HG02970 (cell line): Measurements from ENCODE around the gene IL16.
"Not testable (repeated sequence)": the region's sequence is repeated elsewhere in the genome, so short reads cannot be mapped to it uniquely, and the experiment has no call there.

ENCODE experiments used
- ATAC-seq: cut with Tn5 transposase; IDR thresholded peaks from one replicate; pipeline ENCODE4 v1.9.1; 2021; ENCODE audit warnings: mild to moderate bottlenecking, moderate library complexity, moderate number of reproducible peaks; ENCODE audit not compliant: unreplicated experiment, low FRiP score

Gene IL16

DNA sequence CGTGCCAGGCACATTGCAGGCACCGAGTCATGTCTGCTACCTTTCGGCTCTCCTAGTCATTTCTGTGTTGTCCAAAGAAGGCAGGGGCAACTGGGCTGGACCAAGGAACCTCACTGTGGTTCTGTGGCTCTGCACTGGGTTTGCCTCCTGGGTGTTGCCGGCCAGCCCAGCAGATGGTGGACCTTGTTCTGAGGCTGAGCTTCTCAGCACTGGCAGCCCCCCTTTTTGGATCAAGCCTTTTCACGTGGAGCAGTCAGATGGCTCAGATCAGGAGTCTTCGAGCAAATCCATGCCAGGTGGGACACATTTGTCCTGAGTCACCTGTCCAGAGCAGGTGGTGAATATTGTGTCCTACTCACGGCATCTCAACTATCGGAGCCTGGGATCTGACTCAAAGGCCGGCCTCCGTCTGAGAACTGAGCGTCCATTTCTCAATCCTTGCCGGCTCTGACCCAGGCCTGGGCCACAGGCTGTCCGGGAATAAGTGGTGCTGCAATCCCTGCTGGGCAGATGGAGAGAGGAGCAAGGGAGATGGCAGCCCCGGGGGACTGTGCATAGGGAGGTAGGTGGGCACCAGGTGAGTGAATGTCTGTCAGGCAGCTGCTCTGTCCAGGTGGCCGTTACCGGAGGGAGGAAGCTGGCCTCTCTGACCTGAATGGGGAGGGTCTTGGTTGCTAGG, at the start of gene IL16:
IL16 (plus strand) TSS at position 304 of the 679 bp plus-strand sequence. CDS start 28,521 bp downstream, outside the sequence.
- no peak for ATAC-seq

DNA sequence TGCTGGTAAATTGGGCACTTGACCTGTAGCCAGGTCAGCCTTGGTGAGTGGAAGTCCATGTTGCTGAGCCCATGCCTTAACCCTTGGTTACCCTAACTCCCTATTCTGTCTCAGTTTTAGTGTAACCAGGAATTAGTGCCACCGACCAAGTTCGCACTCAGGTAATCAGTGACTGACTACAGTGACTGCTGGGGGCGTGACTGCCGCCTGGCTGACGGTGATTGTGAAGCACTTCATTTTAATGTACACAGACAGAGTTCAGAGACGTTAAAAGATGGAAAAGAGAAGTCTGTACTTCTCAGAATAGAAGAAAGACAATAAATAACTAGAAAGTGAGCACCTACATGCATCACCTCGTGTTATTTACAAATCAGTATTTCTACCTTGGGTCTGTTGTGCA, 45.3 kb upstream of the IL16 start:
- no peak for ATAC-seq

DNA sequence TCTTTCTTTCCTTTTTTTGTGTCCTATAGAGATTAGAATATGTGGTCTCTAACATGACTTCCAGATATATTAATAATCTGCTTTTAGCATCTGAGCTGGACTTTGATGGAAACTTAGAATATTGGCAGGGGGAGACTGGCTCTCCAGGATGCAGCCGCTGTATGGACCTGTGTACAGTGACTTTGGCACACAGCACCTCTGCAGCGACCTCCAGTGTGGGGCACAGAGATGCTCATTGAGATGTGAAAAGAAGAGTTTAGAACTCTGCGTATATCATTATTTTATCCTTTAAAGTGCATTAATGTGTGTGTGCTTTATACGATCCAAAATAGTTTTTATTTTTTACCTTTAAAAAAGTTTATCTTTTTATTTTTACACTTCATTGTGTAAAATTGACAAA, 44.3 kb upstream of the IL16 start:
- ATAC-seq, result no peak

DNA sequence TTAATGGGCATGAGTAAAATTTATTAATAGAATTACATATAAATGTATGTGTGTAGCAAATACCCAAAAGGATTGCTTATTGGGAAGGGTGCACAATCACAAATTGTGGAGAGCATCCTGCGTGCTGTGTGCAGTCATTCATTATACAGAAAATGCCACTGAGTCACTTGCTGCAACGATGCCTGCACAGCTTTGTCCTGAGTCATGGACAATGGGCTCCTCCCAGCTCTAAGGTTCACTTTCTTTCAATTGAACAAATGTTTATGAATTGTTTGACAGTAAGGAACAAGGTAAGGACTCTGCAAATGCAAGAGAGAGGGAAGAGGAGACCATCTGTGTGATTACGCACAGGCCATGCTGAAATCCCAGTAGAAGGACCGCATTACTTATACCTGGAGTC, 43.9 kb upstream of the IL16 start:
- no peak for ATAC-seq

DNA sequence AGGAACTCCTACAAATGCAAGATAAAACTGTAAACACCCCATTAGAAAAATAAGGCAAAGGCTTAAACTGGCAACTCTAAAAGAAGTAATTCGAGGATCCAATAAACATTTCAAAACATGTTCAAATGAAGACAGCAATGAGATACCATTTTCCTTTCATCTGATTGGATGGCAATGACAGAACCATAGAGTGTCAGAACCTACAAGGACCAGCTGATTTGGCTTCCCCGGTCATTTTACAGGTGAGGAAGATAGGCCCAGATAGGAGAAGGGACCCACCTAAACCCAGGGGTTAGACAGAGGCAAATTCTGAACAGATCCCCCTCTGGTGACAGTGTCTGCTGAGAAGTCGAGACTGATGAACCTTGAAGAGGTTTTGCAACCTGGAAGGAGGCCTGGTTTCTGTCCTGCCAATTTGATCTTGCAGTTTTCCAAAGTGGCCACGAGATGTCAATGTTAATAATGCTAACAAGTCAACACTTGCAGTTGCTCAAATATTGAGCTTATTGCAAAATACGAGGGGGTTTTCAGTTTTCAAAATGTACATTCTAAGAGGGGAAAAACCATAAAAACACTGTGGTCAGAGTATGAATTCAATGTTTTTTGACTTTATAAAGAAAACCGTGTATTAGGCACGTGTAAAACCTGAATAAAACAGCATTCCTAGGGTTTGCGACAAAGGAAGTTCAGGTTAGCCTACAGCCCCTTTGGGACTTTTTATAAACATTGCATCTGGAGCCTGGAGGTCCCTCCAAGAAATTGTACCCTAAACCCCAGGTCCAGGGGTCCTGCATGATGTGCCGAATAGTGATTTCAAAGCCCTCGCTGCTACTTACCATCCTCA, 41.1 kb upstream of the IL16 start:
- ATAC-seq, result no peak

DNA sequence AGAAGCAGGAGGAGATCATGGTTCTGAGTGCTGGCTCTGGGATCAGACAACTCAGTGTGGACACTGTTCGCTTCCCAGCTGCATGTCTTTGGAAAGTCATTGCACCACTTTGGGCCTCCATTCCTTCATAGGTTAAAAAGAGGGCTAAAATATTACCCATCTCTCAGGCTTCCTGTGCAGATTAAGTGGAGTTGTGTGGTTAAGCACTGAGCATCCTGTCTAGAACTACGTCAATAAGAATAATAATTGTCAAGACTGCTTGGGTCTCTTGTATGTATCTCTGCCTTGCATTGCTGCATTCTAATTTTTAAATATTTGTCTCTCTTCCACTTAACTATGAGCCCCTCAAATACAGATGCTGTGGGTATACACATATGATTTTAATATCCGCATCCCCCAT, 40.4 kb upstream of the IL16 start:
- ATAC-seq, result no peak

DNA sequence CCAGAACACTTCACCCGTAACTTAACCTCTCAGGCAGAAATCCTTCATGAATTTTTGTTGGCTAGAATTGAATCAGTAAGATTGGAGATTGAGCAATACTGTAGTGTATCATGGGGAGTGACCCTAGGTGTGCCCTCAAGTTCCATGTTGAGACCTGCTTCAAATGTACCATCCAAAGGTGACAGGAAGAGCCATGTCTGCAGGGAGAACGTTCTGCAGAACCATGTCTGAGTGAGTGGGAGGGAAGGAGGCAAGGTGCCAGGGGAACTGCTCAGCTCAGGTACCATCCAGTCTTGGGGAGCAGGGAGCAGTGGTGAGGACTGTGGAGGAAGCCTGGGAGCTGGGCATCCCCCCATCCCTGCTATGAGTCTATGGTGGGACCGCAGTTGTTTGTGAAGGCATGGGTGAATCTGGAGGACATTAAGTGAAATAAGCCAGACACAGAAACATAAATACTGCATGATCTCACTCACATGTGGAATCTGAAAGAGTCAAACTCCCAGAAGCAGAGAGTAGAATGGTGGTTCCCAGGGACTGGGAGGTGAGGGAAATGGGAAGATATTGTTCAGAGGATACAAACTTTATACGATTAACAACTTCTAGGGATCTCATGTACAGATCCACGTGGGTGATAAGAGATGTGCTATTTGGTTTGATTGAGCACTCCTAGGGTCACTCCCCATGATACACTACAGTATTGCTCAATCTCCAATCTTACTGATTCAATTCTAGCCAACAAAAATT, 39.3 kb upstream of the IL16 start:
- no peak for ATAC-seq

DNA sequence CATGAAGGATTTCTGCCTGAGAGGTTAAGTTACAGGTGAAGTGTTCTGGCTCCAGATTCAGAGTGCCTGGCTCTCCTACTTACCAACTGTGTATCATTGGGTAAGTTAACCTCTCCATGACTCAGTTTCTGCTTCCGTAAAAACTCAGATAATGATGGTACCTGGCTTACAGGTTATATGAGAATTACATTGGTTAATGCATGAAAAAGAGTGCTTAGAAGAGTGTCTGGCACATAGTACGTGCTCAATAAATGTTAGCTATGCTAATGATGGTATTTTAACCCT, 38.8 kb upstream of the IL16 start:
- ATAC-seq, result no peak

DNA sequence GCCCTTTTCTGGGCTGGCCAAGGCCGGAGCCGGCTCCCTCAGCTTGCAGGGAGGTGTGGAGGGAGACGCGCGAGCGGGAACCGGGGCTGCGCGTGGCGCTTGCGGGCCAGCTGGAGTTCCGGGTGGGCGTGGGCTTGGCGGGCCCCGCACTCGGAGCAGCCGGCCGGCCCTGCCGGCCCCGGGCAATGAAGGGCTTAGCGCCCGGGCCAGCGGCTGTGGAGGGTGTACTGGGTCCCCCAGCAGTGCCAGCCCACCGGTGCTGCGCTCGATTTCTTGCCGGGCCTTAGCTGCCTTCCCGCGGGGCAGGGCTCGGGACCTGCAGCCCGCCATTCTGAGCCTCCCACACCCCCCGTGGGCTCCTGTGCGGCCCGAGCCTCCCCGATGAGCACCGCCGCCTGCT, 38.1 kb upstream of the IL16 start:
- not testable (repeated sequence) for ATAC-seq

DNA sequence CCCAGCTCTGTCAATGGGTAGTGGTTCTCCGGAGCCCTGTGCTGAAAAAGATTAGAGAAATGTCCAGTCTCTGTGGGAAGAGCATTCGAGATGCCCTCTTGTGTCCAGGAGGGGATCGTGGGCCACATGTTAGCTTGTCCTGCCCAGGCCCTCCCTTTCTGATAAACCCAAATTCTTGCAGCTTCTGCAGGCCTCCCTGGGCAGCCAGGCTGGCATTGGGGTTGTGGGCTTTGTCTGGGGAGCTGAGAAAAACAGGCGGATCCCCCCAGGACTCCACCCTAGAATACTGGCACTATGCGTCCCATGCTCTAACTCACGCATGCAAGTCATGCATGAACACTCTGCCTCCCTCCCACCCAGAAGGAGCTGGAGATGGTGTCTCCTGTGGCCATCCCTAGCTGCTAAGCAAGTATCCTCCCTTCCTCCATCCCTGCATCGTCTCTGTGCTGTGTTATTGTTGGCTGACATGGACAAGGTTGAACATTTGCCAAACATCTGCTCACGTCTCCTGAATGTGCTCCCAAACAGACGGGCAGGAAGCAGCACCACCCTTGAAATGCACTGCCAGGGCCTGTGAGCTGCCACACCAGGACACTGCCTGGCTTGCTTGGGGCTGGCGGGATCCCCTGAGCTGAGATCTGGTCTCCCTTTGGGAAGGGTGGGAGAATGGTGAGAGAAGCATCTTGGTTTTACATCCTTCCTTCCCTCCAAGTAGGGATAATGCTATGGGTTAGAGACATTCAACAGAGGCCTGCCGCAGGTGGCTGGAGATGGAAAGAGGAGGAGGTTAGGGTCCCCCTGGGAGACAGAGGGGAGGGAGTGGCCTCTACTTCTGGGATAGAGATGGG, 36.1 kb upstream of the IL16 start:
- no peak for ATAC-seq

DNA sequence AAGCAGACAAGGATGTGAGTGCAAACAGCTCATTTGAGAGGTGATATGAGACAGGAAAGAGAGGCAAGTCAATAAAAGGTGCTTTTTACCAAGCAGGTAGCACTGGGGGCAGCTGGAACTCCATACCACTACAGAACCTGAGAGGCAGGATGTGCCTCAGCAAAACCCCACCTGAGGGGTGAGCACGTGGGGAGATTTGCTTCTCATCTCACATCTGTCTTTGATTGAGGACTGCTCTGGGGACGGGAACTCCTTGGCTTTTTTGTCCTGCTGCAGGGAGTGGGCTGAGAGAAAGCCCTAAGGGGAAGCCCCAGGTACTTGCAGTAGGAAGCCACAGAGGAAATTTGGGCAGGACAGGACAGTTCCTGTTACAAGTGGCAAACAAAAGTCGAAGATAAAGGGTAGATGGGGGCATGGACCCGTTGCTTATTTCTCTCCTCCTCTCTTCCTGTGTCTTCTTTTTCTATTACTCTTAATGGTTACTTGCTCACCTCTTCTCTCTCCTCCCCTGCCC, 35.5 kb upstream of the IL16 start:
- ATAC-seq, result no peak

DNA sequence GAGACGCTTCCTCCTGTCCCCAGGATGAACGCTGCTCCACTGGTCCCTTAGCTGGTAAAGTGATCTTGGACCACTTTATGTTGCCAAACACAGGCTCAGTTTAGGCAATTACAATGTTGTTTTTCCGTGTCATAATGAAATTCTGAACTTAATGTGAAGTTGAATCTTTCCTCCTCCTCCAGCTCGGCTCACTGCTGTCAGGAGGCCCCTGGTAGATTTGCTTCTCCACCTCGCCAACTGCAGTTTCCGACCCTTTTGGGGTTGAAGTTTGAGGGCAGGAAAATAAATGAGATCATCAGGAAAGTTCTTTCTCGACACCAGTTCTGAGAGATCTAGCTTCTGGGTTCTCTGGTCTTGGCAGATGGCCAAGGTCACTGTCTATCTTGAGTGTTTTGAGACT, 34.8 kb upstream of the IL16 start:
- ATAC-seq, result no peak

DNA sequence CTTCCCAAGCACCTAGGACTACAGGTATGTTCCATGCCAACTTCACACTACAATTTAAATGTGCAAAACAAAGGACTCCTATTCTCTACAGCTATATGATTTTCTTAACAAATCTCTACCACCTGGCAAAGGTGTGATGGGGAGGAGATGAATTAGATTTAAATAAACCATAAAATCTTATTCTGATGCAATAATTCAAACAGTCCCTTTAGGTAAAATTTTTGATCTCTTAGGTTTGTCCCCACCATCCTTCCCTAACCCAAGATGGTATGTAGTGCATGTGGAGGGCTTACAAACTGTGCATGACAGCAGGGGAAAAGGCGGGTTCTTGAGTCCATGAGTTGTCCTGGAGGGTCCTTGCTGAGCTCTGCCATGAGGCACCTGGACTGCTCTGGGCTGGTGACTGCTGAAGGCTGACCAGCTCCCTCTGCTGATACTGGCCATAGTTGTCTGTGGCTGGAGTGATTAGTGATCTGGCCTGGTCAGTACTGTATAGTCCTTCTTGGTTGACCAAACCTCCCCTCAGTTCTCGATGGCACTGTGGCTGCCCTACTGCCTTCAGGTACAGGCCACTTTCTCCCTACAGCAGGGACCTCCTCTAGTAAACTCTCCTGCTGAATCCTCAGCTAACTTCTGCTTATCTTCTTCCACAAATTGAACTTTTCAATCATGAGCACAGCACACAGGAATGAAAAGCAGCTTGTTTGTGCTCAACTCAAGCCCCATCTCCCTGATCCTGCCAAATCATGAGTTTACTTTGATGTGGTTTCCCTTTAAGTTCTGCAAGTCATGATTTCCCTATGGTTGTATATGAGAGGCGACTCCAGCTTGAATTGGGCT, 32.5 kb upstream of the IL16 start:
- ATAC-seq, result no peak

DNA sequence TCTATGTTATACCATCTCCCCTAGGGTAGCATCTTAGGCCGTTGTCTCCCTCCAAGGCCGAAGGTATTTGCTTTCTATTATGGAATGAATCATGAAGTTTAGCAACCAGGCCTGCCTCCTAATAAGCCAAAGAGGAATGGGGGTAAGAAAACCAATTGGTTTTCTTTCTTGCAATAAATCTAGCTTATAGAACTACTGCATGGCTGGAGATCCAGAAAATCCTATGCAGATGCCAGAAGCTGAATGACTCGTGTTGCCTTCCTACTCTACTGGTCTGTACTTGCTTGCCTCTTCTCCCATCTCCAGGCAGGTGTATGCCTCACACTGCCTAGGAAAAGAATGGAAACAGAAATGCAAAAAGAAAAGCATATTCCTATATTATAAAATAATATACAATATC, 31.1 kb upstream of the IL16 start:
- ATAC-seq, result no peak

DNA sequence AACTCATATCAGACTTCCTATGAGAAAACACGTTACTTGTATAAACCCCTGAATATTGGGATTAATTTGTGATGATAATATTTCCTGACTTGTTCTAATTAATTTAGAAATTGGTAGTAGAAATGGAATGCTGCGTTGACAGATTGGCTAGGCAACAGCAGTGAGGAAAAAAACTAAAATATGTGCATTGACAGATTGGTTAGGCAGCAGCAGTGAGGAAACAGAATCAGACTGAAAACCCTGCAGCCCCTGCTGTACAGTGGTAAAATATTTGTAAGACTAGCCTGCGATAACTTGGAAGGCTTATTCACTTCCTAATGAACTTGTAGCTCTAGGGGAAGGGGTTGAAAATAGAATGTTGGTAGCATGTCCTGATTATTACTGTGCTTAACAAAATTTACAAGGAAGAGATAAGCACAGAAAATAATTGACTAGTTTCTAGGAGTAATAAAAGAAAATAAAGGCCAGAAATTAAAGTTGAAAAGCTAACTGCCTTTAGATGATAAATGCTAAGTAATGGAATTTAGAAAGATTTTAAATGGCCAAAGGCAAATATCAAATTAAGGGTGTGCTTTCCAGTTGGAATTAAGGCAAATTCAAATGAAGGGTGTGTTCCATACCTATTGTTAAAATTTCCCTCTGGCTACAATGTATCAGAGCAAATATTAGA, 29.9 kb upstream of the IL16 start:
- no peak for ATAC-seq

DNA sequence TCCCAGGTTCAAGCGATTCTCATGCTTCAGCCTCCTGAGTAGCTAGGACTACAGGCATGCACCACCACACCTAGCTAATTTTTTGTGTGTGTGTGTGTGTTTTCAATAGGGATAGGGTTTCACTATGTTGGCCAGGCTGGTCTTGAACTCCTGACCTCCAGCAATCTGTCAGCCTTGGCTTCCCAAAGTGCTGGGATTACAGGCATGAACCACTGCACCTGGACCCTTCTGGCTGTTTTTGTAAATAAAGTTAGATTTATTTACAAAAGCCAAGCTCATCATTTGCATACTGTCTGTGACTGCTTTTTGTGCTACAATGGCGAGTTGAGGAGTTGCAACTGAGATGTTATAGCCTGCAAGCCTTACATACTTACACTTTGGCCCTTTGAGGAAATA, 28.6 kb upstream of the IL16 start:
- ATAC-seq, result no peak

DNA sequence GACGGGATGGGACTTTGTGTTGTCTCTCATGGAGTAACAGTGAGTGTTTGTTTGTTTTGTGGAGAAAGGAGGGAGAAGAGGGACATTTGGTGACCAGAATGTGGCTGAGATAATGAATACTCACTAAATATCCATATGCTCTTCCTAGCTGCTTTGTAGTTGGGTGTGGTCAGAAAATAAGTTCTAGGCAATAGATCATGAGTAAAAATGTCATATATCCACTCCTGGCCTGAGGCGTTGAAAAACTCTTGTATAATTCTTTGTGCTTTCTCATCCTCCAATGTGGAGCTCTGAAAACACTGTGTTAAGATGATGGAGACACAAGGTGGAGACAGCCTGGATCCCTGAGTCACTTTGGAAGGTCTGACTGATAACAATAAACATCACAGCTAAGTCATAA, 28.0 kb upstream of the IL16 start:
- no peak for ATAC-seq

DNA sequence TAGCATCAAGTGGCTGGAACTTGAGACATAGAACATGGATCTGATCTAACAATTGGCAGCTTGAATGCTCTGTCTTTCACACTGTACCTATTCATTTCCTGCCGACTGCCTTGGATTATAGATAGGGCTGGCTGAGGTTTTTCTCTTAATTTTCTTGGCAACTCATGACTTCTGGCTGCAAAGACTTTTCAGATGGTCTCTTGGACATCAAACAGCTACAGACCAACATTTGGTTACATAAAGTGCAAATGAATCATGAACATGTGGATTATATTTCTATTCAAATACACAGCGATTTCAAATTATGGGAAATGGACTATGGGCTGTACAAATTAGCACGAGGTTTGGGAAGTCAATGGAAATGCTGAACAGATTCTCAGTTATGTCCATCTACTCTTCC, 26.2 kb upstream of the IL16 start:
- no peak for ATAC-seq

DNA sequence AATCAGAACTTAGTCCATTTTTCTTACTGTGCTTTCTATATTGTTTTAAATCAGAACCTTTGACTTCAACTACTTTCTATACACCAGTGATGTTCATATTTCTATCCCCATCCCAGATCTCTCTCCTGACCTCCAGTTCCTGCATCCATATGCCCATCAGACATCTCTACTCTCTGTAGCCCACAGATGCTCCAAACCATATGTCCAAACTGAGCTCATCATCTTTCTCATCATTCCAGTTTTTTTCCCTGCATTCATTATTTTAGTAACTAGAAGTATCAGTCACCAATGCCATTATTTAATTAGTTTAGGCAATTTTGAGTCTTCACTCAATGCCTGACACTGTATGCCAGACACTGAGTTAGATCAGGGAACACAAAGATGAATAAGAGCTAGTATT, 25.4 kb upstream of the IL16 start:
- no peak for ATAC-seq
